ENCODE measurements around the gene CLNS1A. TPM values are rescaled to one million over a fixed set of nuclear protein-coding genes. Genes with fewer than 3 reads are reported as not detected.
A peak's percentile ranks its signal among the peaks of the same experiment; 100 is the strongest.

The CLNS1A gene
- total and polyA plus RNA-seq, 4 donors: 42.5 to 135 (median 64.1) TPM

DNA sequence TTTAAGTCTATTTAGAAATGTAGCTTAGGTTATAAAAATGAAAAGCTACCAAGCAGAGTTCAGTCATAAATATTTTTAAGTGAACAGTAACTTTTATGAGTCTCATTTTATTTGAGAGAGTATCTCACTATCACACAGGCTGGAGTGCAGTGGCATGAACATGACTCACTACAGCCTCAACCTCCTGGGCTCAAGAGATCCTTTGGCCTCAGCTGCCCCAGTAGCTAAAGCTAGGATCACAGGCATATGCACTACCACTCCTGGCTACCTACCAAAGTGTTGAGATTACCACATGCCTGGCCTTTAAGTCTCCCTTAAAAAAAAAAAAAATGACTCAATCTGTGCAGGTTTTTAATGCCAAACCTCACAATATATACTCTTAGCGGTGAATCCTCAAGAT lies 34.7 kb upstream of the CLNS1A start:
- ATAC-seq (ENCODE audit: insufficient read depth, low FRiP score): peak; percentile 47
- Histone ChIP-seq H3K9me3 (ENCODE audit: control insufficient read depth in 4 of 4, insufficient read depth in 3 of 4, low read length in 3 of 4) (no peaks in the 10 kb centered on the region), H3K27ac (ENCODE audit: low read depth in 1 of 2, low read length in 1 of 2) (no peak overlapping the region), H3K4me1 (ENCODE audit: control insufficient read depth in 5 of 5, insufficient read depth in 5 of 5, low read length in 5 of 5) (peaks cover 0 to 5% (median 0%) of the 10 kb centered on the region in 5 donors), H3K4me3 (no peak overlapping the region), H3K9ac (ENCODE audit: insufficient read depth in 1 of 2, low read length in 2 of 2) (no peak overlapping the region), H3K27me3 (ENCODE audit: control insufficient read depth in 3 of 3, insufficient read depth in 3 of 3, low read length in 2 of 3) (no peaks in the 10 kb centered on the region), H3K36me3 (ENCODE audit: control insufficient read depth in 4 of 4, insufficient read depth in 4 of 4, low read length in 4 of 4) (peaks cover 20 to 50% (median 27%) of the 10 kb centered on the region in 4 donors)
- WGBS, 2 donors: 100% methylated on average over 1 of the region's 1 CpG
- no peak for TF ChIP-seq CTCF (IDR thresholded peaks at IDR 0.05; ENCODE audit: control extremely low read depth, extremely low read depth)
- no peak for DNase-seq

DNA sequence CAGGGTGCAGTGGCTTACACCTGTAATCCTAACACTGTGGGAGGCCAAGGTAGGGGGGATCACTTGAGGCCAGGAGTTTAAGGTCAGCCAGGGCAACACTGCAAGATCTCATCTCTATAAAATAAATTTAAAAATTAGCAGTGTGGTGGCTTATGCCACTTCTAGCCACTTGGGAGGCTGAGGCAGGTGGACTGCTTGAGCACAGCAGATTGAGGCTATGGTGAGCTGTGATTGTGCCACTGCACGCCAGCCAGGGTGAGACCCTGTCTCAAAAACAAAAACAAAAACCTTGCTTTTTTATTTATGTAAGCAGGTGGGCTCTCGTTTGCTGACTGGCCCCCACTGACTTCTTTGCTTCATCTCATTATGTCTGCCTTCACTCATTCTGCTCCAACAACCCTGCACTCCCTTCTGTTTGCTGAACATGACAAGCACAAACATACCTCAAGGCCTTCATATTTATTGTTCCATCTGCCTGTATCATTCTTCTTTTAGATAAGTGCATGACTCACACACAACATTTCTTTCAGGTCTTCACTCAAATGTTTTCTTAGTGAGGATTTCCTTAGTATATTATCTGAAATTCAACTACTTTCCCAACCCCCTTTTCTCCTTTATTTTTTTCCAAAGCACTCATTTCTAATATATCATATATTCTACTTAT lies 32.4 kb upstream of the CLNS1A start:
- Histone ChIP-seq H3K27me3 (ENCODE audit: control insufficient read depth in 3 of 3, insufficient read depth in 3 of 3, low read length in 2 of 3) (no peaks in the 10 kb centered on the region), H3K4me1 (ENCODE audit: control insufficient read depth in 5 of 5, insufficient read depth in 5 of 5, low read length in 5 of 5) (peaks cover 0 to 5% (median 0%) of the 10 kb centered on the region in 5 donors), H3K27ac (ENCODE audit: low read depth in 1 of 2, low read length in 1 of 2) (no peak overlapping the region), H3K4me3 (no peak overlapping the region), H3K9ac (ENCODE audit: insufficient read depth in 1 of 2, low read length in 2 of 2) (no peak overlapping the region), H3K9me3 (ENCODE audit: control insufficient read depth in 4 of 4, insufficient read depth in 3 of 4, low read length in 3 of 4) (no peaks in the 10 kb centered on the region), H3K36me3 (ENCODE audit: control insufficient read depth in 4 of 4, insufficient read depth in 4 of 4, low read length in 4 of 4) (peaks cover 15 to 53% (median 24%) of the 10 kb centered on the region in 4 donors)
- no peak for DNase-seq
- TF ChIP-seq CTCF (IDR thresholded peaks at IDR 0.05; ENCODE audit: control extremely low read depth, extremely low read depth): no peak
- 98% methylated on average over 2 of the region's 2 CpGs for WGBS, 2 donors
- no peak for ATAC-seq (ENCODE audit: insufficient read depth, low FRiP score)

GRCh38 chr11:77668760-77669159 lies 31.2 kb upstream of the CLNS1A start:
- ATAC-seq (ENCODE audit: insufficient read depth, low FRiP score) (no peak), DNase-seq (no peak)
- TF ChIP-seq CTCF (IDR thresholded peaks at IDR 0.05; ENCODE audit: control extremely low read depth, extremely low read depth): no peak
- Histone ChIP-seq H3K27ac (ENCODE audit: low read depth in 1 of 2, low read length in 1 of 2) (peak overlapping the region in 1 of 2 donors; percentile 68), H3K9me3 (ENCODE audit: control insufficient read depth in 4 of 4, insufficient read depth in 3 of 4, low read length in 3 of 4) (no peaks in the 10 kb centered on the region), H3K27me3 (ENCODE audit: control insufficient read depth in 3 of 3, insufficient read depth in 3 of 3, low read length in 2 of 3) (no peaks in the 10 kb centered on the region), H3K9ac (ENCODE audit: insufficient read depth in 1 of 2, low read length in 2 of 2) (no peak overlapping the region), H3K4me3 (no peak overlapping the region), H3K4me1 (ENCODE audit: control insufficient read depth in 5 of 5, insufficient read depth in 5 of 5, low read length in 5 of 5) (peaks cover 0 to 5% (median 0%) of the 10 kb centered on the region in 5 donors), H3K36me3 (ENCODE audit: control insufficient read depth in 4 of 4, insufficient read depth in 4 of 4, low read length in 4 of 4) (peaks cover 16 to 44% (median 20%) of the 10 kb centered on the region in 4 donors)
- WGBS, 2 donors: 91 to 99% methylated on average over 3 of the region's 3 CpGs
